GM21423 (cell line): ENCODE data around the gene UTP14A.
"Not testable (repeated sequence)": the region's sequence is repeated elsewhere in the genome, so short reads cannot be mapped to it uniquely, and the experiment has no call there.

Source experiments
- ATAC-seq: cut with Tn5 transposase; IDR thresholded peaks from one replicate; pipeline ENCODE4 v1.9.1; 2021; ENCODE audit warnings: mild to moderate bottlenecking, moderate library complexity; ENCODE audit not compliant: unreplicated experiment

UTP14A gene

GRCh38 chrX:129905787-129906580 is at the start of gene UTP14A:
TSS of gene UTP14A (plus strand) at chrX:129906164. CDS start at chrX:129906211, 47 bp downstream.
- ATAC-seq = peak; percentile 95

- not testable (repeated sequence) for ATAC-seq
These were observed 46.8 kb upstream of the UTP14A start for GRCh38 chrX:129859134-129859533.

GRCh38 chrX:129866321-129866720 is 39.6 kb upstream of the UTP14A start:
- not testable (repeated sequence) for ATAC-seq

- ATAC-seq = no peak
These were observed 33.4 kb upstream of the UTP14A start for GRCh38 chrX:129872524-129872923.

- ATAC-seq = no peak
These were observed 30.3 kb upstream of the UTP14A start for GRCh38 chrX:129875669-129876068.

- no peak for ATAC-seq
These were observed 29.1 kb upstream of the UTP14A start for GRCh38 chrX:129876771-129877305.

GRCh38 chrX:129877401-129877800 is 28.6 kb upstream of the UTP14A start:
- no peak for ATAC-seq

GRCh38 chrX:129900054-129900453 is 5.9 kb upstream of the UTP14A start:
- no peak for ATAC-seq

- no peak for ATAC-seq
These were observed 2.7 kb downstream of the UTP14A start for GRCh38 chrX:129908636-129909035.

- ATAC-seq = no peak
These were observed 19.5 kb downstream of the UTP14A start for GRCh38 chrX:129925305-129926092.

- ATAC-seq = peak; percentile 12
These were observed 25.0 kb downstream of the UTP14A start for GRCh38 chrX:129930941-129931410.

- ATAC-seq = peak; percentile 69
These were observed 25.5 kb downstream of the UTP14A start for GRCh38 chrX:129931411-129932015.

- ATAC-seq = peak; percentile 63
These were observed 26.3 kb downstream of the UTP14A start for GRCh38 chrX:129932016-129932820.

- peak; percentile 20 for ATAC-seq
These were observed 26.9 kb downstream of the UTP14A start for GRCh38 chrX:129932821-129933321.

GRCh38 chrX:129933700-129934099 is 27.7 kb downstream of the UTP14A start:
- no peak for ATAC-seq

GRCh38 chrX:129934461-129934860 is 28.5 kb downstream of the UTP14A start:
- no peak for ATAC-seq

GRCh38 chrX:129934952-129935351 is 29.0 kb downstream of the UTP14A start:
- ATAC-seq = no peak

- ATAC-seq = no peak
These were observed 32.1 kb downstream of the UTP14A start for GRCh38 chrX:129938081-129938480.

GRCh38 chrX:129939986-129940385 is 34.0 kb downstream of the UTP14A start:
- ATAC-seq = no peak

- no peak for ATAC-seq
These were observed 34.8 kb downstream of the UTP14A start for GRCh38 chrX:129940721-129941120.
